RPMI8226 (cell line): ENCODE results near the gene ADPRM.
"Not testable (repeated sequence)": the region's sequence is repeated elsewhere in the genome, so short reads cannot be mapped to it uniquely, and the experiment has no call there.

Experiments
- DNase-seq: peaks from one replicate; pipeline ENCODE4 v3.0.0-alpha.2; 2015

The ADPRM gene

DNA sequence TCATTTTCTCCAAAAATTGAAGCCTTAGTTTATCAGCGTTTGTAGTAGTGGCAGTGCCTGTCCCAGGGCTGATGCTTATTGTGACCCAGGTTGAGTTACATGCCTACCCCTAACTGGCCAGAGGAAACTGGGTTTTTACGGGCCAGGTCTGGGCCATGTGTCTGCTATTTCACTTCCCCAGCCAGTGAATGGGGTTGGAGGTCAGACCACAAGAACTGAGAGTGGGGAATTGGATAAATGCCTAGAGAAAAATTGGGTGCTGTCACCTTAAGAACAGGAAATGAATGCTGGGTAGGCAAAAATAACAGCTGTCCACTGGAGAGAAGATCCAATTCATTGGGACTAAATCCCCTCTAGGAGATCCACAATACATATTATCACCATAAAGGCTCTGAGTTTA, 5.2 kb downstream of the ADPRM start:
- peak; percentile 61 for DNase-seq

DNA sequence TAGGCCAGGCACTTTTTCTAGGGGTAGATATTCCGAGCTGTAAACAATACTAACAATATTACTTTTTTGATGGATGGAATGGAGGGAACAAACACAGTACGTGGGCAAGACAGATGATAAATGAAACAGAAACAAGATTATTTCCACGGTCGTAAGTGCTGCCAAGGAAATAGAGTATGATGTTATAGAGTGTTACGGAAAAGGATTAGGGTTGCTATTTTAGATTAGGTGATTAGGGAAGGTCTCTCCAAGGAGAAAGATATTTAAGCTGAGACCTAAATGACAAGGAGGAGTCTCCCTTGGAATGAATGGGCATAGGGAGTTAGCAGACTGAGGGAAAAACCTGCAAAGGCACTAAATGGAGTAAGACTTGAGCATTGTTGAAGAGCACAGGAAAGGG, 8.3 kb downstream of the ADPRM start:
- DNase-seq: no peak

DNA sequence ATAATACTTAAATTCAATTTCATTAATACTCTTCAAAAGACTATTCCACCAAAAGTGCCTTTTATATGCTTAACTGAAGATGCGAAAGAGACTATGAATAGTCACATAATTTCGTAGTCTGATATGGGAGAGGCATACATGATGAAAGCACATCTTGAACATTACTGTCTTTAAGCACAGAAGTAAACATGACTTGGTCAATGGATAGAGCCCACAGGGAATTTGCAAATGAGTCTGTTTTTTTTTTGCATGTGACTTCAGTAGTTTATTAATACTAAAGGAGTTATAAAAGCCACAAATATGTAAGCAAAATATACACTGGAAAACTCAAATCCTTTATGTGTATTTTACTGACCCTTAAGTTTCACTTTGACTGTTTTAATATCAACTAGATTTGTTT, 15.9 kb downstream of the ADPRM start:
- no peak for DNase-seq

DNA sequence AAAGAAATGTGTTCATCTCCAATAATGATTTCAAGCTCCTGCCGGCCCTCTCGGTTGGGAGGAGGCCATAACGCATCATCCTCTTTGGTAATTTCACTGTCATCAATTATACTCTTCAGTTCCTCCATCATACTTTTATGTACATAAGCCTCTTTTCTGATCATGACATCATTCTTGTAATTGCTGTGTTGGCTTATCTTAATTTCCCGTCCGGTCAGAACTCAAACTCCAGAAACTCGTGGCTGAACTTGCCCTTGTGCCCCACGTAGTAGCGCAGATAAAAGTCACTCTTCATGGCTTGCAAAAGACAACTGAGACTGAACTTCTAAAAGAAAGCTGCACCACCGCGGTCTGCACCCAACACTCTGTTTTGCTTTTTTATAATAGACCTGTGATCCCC, 18.8 kb downstream of the ADPRM start:
- no peak for DNase-seq

GRCh38 chr17:10718547-10718946, 21.2 kb downstream of the ADPRM start:
- no peak for DNase-seq

DNA sequence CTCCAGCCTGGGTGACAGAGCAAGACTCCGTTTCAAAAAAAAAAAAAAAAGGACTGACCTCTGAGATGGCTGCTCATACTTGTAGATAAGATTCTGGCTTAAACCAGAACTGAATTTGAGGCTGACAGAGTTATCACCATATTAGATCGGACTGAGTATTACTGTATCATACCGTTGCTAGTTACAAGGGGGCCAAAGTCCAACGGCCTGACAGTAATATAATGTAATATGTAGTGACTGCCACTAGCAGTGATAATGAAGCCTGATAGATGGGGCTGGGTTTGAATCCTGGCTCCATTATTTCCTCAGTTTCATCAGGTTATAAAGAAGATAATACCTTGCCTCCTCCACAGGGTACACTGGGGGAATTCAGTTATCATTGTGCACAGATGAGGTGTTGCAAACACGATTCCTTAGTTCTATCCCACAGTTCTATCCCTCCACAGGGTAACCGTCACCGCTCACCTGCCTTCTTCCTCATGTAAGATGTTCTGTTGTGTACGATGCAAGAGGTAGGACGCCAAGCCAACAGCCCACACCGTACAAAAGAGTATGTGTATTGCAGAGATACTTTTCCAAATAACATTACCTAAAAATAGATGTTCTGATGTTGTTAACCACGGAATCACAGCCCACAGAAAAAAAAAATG, 27.3 kb downstream of the ADPRM start:
- no peak for DNase-seq

GRCh38 chr17:10725262-10725661, 27.9 kb downstream of the ADPRM start:
- DNase-seq: no peak

DNA sequence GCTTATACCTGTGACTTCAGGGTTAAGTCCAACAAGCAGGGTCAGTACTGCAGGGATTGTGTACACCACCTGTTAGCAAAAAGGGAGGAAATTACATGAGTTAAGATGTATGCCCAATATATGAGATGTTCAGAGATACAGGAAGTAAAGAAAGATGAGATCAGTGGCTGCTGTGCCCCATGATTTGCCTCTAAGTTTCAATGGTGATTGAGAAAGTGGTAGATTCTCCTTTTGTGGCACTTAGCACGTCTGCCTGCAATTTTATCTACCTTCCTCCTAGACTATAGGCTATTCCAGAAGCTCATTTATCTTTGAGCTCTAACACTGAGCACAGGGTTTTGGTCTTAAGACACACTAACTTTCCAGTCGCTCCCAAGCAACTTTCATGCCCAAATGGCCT, 28.8 kb downstream of the ADPRM start:
- DNase-seq: no peak

DNA sequence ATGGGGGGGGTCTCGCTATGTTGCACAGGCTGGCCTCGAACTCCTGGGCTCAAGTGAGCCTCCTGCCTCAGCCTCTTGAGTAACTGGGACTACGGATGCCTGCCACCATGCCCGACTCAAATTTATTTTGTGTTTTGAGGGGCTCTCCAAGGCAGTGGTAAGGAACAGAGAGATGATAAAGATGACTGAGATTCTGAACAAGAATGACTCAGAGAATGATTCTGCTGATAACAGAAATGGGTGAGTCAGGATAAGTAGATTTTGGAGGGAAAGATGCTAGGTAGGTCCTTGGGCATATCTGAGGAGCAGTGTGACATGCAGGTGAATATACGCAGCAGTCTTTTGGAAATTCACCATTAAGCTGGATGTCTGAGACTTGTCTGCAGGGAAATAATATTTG, 29.8 kb downstream of the ADPRM start:
- no peak for DNase-seq

- DNase-seq: no peak
Measured at GRCh38 chr17:10728331-10728892, 31.0 kb downstream of the ADPRM start.

- peak; percentile 18 for DNase-seq
Measured at GRCh38 chr17:10729334-10730193, 32.2 kb downstream of the ADPRM start, which contains the start of gene TMEM220. Gene TMEM220 (minus strand): TSS chr17:10730023. CDS start chr17:10729851, 172 bp downstream.

DNA sequence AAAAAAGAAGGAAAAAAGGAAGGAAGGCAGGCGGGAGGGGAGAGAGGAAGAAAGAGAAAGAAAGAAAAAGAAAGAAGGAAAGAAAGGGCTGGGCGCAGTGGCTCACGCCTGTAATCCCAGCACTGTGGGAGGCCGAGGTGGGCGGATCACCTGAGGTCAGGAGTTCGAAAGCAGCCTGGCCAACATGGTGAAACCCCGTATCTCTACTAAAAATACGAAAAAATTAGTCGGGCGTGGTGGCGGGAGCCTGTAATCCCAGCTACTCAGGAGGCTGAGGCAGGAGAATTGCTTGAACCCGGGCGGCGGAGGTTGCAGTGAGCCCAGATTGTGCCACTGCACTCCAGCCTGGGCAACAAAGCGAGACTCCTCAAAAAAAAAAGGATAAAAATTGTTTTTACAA, 32.9 kb downstream of the ADPRM start:
- not testable (repeated sequence) for DNase-seq

- DNase-seq: no peak
Measured at GRCh38 chr17:10731408-10731879, 34.0 kb downstream of the ADPRM start.

- not testable (repeated sequence) for DNase-seq
Measured at GRCh38 chr17:10732121-10732520, 34.7 kb downstream of the ADPRM start.

DNA sequence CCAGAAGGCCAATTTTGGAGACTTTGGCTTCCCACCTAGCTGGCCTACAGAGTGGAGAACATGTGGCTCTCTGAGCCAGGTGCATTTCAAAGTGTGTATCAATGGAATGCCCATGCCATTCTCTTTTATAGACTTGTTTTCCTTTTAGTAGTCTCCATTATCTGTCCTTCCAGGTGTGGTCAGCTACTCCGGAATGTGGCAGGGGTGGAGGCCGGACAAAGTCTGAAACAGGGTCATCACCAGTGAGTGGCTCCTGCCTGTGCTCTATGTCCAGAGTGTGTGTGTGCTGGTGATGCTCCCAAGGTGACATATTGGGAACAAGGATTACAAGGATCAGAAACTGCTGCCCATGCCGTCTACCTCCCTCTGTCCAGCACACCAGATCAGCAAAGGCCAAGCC, 36.3 kb downstream of the ADPRM start:
- no peak for DNase-seq

- DNase-seq: no peak
Measured at GRCh38 chr17:10735251-10735650, 37.9 kb downstream of the ADPRM start.

GRCh38 chr17:10735821-10736220, 38.4 kb downstream of the ADPRM start:
- no peak for DNase-seq

DNA sequence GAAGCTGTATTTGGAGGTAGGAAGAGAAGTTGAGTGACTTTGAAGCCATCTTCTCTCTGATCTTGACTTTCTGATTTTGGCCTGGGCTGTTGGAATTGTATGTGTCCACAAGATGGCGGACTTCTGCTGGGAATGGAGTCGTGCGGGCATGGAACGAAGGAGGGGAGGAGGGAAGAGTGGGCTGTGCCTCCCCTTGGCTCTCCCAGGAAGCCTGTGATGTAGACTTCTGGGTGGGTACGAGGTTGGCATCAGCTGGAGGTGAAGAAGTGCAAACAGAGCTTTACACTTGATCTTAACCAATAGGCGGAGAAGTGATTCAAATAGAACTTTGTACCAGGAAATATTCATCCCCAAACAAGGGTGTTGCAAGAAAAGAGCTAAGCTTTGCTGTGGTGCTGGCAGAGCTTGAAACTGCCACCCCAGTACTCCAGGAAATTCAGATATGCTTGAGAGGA, 39.8 kb downstream of the ADPRM start:
- peak; percentile 42 for DNase-seq

GRCh38 chr17:10737736-10738135, 40.3 kb downstream of the ADPRM start:
- no peak for DNase-seq

GRCh38 chr17:10738521-10739258, 41.3 kb downstream of the ADPRM start:
- DNase-seq: no peak

DNA sequence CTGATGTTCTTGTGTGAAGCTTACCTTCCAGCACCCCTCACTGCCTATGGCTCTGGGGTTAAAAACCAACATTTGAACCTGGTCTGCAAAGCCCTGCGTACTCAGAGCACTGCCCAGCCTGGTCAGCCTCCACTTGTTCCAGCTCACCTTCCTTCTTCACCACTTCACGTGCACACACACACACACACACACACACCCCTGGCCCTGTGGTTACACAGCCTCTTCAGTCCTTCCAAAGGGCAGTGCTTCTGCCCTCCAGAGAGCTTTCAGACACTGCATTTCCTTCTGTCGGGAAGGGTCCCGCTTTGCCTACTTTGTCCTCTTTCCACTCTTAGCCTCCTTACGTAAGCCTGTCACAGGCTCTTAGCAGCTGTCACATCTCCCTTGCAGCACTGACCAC, 42.0 kb downstream of the ADPRM start:
- DNase-seq: no peak

- DNase-seq: no peak
Measured at GRCh38 chr17:10741416-10742135, 44.2 kb downstream of the ADPRM start.
